ENCODE results near the gene C14orf93.

C14orf93 gene

DNA sequence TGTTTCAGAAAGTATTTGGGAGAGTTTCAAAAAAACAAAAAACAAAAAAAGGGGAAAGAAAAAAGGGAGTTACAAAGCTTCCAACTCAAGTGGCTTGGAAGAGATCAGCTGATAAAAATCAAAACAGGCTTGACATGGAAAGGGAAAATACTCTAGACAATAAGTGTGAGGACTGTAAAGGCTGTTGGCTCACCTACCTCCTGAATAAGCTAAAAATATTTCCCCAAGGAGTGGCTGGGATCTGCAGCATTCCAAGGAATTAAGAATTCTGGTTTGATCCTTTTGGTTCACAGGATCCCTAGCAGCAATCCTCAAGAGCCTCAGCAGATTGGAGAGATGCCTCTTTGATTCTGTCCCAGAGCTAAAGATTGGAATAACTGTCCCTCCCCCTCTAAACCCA is 16.4 kb downstream of the C14orf93 start:
- DNase-seq = no peak

DNA sequence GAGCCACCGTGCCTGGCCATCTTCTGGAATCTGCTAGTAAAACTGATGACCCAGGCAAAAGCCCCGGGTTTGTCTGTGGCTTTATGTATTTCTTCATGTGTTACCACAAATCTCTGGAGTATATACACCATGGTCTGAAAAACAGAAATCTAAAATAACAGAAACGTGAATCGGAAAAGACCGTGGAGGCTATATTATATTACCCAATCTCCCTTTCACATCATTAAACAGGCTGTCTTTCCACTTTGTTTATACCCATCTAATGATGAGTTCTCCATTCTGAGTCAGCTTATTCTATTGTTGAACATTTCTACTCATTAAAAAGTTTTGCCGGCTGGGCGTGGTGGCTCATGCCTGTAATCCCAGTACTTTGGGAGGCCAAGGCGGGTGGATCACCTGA is 18.1 kb downstream of the C14orf93 start:
- DNase-seq = no peak

DNA sequence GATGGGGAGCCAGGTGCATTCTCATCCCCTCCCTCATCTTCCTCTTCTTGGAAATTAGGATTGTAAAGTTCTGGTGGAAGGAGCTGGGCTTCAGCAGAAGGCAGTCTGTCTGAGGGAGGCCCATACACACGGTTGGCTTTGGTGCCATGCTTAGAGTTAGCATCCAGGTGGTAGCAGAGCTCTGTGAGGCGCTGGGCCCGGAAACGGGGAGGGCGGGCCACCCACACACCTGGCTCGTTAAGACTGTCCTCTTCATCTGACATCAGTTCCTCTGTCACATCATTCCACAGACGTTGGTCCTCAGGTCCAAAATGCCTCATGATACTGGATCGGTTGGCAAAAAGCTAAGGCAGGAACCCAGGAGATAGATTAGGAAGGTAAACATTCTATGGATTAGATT is 22.7 kb downstream of the C14orf93 start:
- DNase-seq = no peak

DNA sequence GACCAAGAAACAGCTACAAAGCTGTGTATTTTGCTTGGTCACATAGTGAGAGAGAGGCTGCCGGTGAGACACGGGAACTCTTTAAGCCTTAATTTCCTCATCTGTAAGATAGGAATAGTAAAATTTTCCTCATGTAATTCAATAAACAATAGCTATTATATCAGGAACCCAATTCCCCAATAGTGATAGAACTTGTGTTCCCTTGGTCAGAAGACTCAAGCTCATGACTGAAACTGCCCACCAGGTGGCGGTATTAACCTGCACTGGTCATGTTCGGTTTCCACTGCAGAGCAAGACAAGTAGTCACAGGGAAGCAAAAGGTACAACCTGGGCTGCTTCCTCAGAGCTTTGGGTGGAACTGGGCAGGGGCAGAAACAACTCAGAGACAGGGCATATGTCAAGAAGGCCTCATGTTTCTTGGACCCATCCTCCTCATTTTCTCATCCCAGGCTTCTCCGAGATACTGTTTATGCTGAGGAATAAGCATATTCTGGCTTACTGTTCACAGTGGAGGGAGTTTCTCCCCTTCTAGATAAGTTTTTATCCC is 23.4 kb downstream of the C14orf93 start:
- DNase-seq = peak; percentile 77

DNA sequence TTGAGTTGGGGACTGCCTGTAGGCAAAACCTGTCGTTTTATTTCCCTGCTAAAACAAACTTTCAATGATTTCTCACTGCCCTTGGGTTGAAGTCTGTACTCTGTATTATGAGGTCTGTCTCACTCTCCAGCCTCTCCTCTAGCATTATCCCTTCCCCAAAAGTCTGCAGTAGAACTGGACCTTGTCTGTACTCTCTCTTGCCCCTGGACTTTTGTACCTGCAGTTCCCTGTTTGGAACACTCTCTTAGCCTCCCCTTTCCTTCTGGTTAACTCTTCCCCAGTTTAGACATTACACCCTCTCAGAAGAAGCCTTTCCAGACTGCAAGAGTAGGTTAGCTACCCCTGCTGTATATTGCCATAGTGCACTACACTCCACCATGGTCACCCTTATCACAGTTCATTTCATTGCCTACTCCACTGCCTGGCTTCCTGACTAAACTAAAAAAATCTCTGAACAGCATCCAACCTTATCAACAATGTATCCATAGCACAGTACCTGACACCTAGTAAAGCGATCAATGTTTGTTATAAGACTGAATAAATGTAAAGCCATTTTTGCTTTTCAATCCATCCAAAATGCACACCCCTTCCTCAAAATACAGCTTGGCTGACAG is 23.9 kb downstream of the C14orf93 start:
- no peak for DNase-seq

DNA sequence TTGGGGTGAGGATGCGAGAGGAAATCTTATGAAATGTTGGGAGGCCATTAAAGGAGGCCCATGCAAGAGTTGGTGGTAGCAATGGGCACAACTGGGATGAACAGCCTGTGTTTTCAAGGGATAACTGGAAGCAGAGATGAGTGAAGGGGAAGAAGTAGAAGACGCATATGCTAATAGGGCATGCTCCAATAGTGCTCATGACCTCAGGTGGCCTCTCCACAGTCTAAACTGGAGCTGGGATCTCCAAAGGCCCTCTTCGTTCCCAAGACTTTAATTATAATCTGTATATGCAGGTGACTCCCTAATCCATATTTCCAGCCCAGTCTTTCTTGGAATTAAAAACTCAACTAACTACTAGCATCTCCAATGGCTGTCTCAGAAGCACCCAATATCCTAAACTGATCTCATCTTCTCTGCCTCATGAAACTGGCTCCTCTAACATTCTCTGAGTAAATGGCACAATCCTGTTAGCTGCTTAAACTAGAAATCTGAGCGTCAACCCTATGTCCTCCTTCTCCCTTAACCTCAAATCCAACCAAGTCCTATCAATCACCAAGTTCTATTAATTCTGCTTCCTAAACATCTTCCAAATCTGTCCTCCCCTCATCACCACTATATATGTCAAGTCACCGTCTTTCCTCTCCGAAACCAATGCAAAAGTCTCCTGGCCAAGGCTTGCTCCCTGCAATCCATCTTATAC is 24.8 kb downstream of the C14orf93 start:
- no peak for DNase-seq

DNA sequence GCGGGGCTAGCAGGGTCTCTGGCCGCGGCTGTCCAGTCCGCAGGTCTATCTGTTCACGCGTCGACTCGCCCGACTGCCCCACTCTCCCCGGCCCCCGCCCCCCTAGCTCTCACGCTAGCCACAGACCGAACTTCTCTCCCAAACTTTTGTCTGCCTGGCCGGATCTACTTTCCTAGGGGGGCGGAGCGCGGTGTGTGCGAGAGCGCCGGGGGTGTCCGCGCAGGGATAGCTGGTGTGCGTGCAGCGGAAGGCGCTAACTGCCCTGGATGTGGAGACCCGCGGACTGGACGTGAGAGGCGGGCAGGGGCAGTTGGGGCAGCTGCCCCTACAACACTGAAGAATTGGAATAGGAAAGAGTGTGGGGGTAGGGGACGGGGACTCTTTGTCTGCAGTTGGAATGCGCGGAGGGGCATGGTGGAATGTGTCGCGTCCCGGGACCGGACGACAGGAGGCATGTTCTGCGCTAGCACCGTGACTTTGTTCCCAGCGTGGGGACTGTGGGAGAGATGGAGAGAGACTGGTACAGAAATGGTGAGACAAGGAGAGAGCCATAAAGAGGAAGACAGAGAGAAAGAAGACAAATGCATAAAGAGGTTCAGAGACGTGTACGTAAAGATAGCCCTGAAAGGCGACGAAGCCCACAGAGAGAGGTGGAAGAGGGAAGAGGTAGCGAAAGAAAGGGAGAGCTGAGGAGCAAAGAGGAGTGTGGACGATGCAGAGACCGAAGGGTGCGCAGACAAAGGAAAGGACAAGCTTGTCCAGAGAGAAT is 27.3 kb downstream of the C14orf93 start, which contains the start of gene AJUBA:
AJUBA (minus strand) TSS at position 75 of the 769 bp plus-strand sequence. CDS start 285 bp downstream, outside the sequence.
- peak; percentile 97 for DNase-seq

DNA sequence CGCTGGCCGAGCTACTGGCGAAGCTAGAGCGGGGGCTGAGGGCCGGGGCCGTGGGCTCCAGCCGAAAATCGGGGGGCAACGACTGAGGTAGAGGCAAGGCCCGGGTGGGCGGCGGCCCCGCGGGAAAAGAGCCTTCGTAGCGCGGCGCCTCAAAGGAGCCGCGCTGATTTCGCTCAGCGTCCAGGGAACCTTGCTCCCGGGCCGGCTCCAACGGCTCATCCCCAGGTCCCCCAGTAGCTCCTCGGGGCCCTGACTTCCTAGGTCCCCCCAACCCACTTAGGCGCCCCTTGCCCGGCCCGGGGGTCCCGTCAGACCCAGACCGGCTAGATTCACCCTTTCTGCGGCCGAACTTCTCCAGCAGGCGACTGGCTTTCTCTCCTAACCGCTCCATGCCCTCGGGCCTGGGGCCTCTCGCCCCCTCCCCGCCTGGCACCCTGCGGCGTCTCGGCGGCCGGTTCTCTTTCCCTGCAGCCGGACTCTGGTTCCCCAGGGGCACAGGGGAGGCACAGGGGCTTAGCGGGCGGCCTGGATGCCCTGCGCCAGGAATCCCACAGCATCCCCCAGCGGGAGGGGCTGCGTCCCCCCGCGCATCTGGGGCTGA is 28.0 kb downstream of the C14orf93 start:
- DNase-seq = no peak

DNA sequence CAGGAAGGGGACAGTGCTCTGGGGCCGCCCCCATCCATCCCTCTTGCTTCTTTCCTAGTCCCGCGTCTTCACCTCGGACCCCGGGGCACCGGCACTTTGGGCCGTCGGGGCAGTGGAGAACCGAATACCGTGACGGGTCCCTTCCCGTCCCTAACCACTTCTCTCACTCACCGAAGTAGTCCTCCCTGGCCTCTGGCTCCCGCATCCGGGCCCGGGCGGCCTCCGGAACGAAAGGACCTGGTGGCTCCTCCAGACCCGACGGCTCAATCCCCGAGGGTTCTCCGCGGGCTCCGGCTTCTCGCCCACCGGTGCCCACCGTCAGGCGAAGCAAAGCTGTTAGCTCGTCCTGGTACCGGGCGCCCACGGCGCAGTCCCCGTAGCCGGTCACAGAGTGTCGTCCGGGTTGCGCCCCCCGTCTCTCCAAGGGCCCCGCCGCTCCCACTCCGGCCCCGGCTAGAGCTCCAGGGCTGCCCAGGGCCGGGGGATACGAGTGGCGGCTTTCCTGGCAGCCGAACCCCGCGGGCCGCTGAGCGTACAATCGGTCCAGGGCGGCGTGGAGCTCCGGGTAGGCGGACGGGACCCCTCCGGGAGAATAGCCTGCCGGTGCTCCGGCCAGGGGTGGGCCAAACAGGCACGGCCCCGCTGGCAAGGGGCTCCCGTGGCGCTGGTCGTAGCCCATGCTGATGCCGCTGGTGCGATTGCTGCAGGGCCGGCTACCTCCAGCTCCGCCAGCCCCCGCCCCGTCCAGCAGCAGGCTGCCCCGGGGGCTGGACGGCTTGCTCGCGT is 28.7 kb downstream of the C14orf93 start:
- DNase-seq = no peak

DNA sequence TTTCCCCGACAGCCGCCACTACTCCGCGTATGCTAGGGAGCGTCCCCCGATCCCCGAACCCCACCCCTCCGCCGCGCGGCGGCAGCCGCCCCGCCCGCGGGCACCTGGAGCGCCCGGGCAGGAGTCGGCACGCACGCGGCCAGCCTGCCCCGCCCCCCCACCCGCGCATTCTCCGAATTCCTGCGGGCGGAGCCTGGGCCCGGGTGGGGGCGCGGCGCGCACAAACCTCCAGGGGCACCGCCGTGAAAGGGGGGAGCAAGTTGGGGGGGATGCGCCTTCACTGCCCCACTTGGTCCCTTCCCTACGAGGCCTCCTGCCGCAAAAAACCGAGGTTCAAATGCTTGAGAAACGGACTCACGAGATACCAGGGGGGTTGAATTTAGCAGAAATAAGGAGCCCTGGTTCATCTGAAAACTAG is 29.3 kb downstream of the C14orf93 start:
- DNase-seq = peak; percentile 72

DNA sequence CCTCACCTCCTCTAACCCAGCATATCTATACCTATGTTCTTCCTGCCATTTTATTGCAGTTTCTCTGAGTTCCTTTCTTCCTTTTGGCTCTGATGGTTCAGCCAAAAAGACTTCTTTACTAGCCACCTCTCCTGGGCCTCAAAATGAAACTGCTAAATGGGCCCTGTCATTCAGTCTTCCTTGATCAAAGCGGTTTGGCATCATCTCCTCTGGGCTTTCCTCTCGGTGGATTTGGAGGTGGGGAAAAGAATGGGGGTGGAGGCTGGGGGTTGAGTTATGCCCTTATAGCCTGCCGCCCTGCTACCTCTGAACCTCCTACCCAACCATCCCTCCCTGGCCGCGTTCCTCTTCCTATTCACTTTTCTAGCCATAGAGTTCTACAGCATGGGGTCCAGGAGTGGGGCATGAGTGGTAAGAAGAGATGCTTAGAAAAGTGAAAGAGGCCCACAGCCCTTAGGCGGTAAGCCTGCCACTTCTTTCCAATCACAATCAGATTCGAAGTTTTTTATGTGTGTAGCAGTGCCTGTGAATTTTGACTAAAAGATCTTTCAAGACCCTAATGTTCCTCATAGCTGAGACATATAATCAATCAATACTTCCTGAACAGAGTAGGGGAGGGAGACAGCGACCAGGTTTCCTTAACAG is 30.1 kb downstream of the C14orf93 start:
- DNase-seq = no peak

DNA sequence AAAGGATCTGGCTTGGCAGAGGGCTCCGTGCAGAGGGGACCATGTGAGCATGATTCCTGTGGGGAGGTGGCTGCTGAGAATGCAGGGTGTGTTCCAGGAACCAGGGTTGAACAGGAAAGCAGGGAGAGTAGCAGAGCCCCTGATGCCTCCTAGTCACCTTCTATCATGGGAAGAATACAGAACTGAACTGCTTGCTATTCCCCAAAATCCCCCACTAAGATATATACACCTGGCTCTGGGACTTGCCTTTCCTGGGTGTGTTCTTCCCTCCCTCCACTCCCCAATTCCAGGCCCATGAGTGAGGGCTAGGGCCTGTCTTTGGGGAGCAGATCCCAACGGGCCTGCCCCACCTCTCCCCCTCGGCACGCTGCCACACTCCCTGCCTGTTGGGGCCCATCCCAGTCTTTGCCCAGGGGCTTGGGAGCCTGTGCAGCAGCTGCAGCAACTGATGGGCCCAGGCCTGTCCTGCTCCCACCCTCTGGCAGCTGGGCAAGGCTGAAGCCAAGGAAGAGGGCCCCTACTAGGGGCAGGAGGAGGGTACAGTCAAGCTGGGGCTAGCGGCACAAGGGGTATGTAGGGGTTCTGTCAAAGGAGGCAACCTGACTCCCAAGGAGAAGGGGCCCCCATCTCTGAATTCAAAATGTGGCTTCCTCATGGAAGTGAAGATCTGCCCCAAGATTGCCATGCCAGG is 30.8 kb downstream of the C14orf93 start:
- no peak for DNase-seq

DNA sequence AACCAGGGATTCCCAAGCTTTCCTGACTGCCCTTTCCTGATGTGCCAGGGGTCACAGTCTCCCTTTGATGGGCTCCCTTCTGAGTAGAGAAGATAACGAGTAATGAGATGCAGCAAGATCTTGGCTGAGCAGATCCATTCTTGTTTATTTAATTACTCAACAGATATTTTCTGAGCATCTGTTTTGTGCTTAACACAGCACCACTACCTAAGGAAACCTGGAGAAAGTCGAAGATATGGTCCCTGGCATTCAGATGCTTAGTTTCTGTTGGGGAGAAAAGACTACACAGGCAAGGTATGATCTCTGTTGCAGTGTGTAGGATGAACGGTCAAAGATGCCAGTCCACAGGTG is 31.5 kb downstream of the C14orf93 start:
- DNase-seq = no peak

DNA sequence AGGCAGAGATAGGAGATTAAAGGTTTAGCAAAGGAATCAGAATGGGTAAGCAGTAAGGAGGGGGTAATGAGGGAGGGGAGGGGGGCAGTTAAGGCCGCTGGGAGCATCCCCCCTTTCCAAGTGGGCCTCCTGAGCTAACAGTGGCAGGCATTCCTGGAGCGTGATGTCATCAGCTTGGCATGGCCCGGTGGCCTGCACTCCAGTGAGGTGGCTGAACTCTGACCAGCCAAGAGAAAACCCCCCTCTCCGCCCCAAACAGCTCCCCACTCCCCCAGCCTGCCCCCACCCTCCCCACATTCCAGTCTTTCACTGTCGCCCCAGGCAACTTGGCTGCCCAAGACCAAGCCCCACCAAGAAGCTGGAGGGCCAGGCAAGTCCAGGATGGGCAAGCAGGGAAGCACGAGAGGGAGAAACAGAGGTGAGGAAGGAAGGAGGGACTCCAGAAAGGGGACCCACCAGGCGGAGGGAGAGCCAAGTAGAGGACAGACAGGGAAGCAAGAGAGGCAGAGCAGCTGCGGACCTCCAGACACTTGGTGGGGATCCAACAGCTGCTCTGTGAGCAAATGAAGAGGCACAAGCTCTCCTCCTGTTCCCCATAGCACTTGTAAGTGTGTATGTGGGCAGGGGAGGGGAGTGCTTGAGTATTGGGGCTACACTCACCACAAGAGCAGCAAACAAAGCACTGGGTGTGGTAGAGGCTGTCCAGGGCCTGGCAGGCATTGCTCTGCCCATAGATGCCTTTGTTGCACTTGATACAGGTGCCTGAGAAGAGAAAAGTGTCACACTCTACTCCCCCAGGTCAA is 32.1 kb downstream of the C14orf93 start:
- DNase-seq = peak; percentile 88

DNA sequence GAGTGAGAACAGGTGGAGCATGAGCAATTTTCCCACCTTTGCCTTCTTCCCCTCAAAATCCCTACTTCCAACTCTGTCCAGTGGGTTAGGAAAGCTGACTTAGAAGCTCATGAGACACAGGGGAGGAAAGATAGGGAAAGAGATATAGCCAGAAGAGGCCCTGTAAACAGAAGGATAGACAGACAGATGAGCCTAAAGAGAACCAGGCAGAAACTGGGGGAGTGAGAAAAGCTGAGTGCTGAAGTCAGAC is 32.6 kb downstream of the C14orf93 start:
- DNase-seq = no peak

DNA sequence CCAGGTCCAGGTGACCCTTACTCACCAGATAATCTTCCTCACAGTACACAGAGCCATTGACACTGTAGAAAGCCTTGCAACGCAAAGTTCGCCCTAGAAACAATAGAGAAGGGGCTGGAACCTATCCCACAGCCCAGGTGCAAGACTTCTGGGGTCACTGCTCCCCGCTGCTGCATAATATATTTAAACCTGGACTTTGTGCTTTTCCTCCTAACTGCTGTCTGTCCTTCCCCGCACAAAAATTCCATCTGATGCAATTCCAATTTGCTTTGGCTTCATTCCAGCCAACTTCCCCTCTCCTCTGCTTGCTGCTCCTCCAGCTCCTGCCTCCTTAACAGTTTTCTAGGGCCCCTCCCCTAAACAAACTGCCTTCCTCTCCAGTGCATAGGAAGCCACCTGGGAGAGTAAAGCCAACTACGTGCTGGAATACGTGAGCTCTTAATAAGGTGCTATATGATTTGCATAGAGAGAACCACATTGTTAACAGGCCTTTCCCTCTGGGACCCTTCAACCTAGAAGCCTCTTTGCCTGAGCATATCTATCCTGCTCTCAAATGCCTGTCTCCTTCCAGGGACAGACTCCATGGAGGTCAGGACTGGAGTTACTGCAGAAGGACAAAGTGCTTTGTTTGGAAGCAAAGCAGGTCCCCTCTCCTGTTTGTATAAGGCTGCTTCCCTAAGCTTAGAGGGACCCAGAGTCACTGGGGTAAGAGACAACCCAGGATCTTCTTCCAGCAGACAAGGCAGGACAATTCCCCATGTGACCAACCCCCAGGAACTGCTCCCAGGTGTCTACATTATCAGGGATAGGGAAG is 33.1 kb downstream of the C14orf93 start:
- peak; percentile 79 for DNase-seq

DNA sequence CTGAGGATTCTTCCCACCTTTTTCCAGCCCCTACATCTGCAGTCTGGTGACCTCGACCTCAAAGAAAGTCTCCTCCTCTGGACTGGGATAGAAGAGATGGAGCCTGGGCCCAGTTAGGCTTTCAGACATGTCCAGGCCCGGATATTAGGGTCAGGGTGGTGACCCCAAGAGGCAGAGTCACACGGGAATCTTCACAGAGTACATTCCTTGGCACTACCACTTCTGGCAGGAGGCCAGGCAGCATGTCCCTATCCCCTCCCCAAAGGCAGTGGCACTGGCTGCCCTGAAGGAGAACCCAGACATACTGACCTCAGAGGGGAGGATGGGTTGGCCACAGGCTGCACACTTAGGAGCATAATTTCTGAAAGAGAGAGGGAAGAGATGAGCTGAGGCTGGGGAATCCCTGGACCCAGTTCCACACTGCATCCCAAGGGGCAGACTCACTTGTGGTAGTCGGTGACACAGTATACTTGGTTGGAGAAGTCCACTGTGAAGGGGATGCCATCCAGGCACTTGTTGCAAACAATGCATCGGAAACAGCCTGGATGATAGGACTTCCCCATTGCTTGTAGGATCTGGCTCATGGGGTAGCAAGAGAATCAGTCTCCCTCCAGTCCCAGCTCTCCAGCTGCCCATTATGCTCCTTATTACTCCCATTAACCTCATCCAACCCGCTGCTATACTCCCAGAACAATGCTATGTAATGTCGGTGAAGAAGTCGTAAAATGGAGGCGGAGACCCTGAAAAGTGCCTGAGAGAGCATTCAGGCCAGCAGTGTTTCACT is 35.2 kb downstream of the C14orf93 start:
- no peak for DNase-seq

DNA sequence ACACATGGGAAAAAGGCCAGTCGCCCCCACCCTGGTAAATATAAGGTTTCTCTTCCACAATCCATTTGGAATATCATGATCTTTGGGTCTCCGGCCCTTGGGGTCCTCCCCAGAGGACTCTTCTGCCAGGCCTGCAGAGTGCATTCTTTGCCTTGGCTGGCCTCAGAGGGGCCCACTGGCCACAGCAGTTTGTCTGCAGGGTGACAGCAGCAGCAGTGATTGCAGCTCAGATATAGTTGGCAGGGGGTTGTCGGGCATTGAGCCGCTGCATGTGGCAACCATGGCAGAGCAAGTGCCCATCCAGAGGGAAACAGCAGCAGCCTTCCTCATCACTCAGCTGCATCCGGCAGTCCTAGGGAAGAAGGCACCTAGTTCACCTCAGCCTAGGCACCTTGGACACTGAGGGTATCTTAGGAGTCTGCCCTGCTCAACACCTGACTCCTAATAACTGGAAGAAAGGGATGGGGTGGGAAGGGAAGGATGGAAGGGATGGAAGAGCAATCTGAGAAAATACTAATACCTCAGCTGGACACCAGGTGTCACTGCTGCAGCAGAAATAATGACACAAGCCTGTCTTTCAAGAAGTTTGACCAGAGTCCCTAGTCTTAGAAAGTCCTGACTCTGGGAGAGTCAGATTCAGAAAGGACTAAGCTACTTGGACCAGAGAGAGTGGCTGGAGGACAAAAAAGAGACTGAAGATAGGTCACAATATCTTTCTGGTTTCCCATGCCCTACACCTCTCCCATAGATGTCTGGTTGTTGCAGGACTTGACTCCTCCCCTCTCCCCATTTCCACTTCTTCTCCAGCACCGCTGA is 36.5 kb downstream of the C14orf93 start:
- peak; percentile 66 for DNase-seq

All from fibroblast of skin of abdomen (primary cell).